ENCODE measurements around the gene MEGF11.

DNA sequence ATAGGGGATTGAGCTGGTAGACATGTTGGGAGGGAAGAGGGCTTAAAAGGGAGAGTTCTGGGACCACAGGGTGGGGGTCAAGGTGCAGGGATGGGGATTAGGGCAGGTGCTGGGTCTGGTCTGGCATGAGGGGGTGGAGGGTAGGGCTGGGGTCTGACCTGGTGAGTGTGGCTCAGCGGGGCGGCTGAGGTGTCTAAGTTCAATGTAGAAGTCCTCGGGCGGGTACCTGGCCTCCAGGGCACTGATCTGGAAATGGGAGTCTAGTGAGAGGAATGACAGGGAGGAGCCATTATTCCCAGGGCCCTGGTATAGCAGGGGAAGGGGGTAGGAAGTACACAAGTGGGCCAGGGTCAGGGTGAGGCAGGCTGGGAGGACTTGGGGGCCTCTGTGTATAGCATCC, 344.7 kb downstream of the MEGF11 start:
- TF ChIP-seq CTCF (conservative IDR thresholded peaks at IDR 0.05; ENCODE audit: low read length) (no peak), EZH2phosphoT487 (IDR thresholded peaks at IDR 0.05; ENCODE audit: borderline replicate concordance) (no peak)
